ENCODE measurements around the gene APBA2. TPM values are rescaled to one million over a fixed set of nuclear protein-coding genes. Genes with fewer than 3 reads are reported as not detected.

Gene APBA2
- total and polyA plus RNA-seq, 7 donors, result 0.46 to 10.7 (median 1.5) TPM

DNA sequence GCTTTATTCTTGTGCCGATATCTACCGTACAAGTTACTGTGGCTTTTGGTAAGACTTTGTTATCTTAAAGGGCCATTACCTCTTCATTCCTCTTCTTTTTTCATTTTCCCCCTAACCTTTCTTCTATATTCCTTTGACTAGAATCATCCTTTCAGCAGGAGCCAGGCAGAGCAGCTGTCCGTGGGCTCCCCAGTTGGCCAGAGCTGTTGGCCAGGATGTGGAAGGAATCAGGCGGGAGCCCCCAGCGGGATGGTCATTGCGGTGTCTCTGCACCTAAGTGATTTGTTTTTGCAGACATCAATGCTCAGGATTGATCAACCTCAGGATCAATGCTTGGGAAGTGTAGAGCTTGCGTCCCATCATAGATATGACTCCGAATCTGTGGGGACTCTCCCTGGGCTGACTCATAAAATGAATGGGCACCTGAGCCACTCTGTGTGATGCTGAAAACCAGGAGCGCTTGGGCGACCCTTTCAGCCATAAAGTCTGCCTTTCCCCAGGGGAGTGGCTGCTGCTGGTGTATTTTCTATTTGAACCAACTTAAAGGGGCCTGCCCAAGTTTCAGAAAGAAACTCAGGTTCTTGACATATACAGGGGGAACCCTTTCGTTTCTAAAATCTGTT is 21.7 kb downstream of the APBA2 start:
- H3K36me3 ChIP-seq, result no peaks in the 10 kb centered on the region
- H3K4me3 ChIP-seq, result no peak overlapping the region
- H3K4me1 ChIP-seq, result no peaks in the 10 kb centered on the region
- intact Hi-C loops (cut with DNase I), result no loop called here
- H3K27ac ChIP-seq, result no peak overlapping the region
- WGBS, 2 donors, result 85 to 89% methylated on average over 11 of the region's 11 CpGs
- no peak for DNase-seq
- no peaks in the 10 kb centered on the region for H3K27me3 ChIP-seq
- no peaks in the 10 kb centered on the region for H3K9me3 ChIP-seq
- TF ChIP-seq POLR2AphosphoS5 (IDR thresholded peaks at IDR 0.05), result no peak
- no peak for TF ChIP-seq POLR2A (IDR thresholded peaks at IDR 0.05)
- TF ChIP-seq, protein P1, sequence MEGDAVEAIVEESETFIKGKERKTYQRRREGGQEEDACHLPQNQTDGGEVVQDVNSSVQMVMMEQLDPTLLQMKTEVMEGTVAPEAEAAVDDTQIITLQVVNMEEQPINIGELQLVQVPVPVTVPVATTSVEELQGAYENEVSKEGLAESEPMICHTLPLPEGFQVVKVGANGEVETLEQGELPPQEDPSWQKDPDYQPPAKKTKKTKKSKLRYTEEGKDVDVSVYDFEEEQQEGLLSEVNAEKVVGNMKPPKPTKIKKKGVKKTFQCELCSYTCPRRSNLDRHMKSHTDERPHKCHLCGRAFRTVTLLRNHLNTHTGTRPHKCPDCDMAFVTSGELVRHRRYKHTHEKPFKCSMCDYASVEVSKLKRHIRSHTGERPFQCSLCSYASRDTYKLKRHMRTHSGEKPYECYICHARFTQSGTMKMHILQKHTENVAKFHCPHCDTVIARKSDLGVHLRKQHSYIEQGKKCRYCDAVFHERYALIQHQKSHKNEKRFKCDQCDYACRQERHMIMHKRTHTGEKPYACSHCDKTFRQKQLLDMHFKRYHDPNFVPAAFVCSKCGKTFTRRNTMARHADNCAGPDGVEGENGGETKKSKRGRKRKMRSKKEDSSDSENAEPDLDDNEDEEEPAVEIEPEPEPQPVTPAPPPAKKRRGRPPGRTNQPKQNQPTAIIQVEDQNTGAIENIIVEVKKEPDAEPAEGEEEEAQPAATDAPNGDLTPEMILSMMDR (IDR thresholded peaks at IDR 0.05), result no peak

DNA sequence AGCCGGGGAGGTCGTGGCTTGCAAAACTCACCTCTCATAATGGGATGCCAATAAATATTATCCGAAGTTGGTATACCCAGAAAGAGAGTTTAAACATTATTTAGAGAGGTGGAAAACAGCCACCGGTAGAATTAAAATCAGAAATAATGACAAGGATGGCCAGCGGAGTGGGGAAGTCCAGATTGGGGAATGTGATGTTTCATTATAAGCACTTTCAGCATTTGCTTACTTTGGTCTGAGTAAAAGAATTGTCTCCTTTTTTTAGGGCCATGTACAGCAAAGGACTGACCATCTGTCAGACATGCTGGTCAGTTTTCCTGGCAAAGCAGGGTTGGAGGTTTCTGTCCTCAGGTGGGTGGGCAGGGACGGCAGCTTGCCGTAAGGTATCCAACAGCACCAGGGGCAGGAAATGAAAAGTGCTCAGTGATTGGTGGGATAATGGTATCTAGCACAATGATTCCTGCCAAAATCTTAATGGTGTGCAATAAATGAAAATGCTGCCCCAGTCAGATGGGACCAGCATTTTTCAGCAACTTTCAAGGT is 24.3 kb downstream of the APBA2 start:
- H3K4me3 ChIP-seq, result no peak overlapping the region
- H3K4me1 ChIP-seq, result no peaks in the 10 kb centered on the region
- H3K9me3 ChIP-seq, result no peaks in the 10 kb centered on the region
- H3K27ac ChIP-seq, result no peak overlapping the region
- intact Hi-C loops (cut with DNase I), result no loop called here
- WGBS, 2 donors, result 82 to 90% methylated on average over 7 of the region's 7 CpGs
- TF ChIP-seq POLR2A (IDR thresholded peaks at IDR 0.05) (no peak), EP300 (IDR thresholded peaks at IDR 0.05) (no peak), POLR2AphosphoS5 (IDR thresholded peaks at IDR 0.05) (no peak)
- TF ChIP-seq, protein P1 (IDR thresholded peaks at IDR 0.05), result no peak
- DNase-seq, result no peak
- no peaks in the 10 kb centered on the region for H3K36me3 ChIP-seq
- no peaks in the 10 kb centered on the region for H3K27me3 ChIP-seq

DNA sequence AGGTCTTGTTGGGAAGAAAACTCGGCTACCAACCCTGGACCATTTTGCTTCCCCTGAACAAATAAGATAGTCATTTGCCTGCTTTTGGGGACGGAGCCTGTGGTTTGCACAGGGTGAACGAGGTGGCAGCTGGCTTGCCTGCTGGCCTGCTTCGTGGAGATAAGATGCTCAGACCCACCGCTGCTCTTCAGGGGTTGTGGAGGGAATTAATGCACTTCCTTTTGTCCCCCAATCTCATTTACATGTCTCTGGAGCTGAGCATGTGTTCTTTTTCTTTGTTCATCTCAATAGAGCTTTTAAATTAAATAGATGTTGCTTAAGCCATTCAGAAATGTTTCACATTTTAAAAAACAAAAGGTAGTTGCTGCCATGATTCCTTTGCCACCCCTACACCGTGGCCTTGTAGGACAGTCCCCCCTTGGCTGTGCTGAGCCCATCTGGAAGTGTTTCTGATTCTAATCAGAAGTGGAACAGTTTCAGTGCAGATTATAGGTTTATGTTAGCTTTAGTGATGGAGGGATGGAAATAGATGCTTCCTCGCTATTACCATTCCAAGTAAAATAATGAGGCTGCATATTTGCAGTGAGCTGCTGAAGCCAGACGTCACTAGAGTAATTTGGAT is 25.6 kb downstream of the APBA2 start:
- Histone ChIP-seq H3K27ac (no peak overlapping the region), H3K36me3 (no peaks in the 10 kb centered on the region), H3K4me3 (no peak overlapping the region), H3K9me3 (no peaks in the 10 kb centered on the region), H3K4me1 (no peaks in the 10 kb centered on the region), H3K27me3 (no peaks in the 10 kb centered on the region)
- 45 to 52% methylated on average over 8 of the region's 8 CpGs for WGBS, 2 donors
- peak; percentile 39 for DNase-seq
- intact Hi-C loops (cut with DNase I), result no loop called here
- no peak for TF ChIP-seq EP300 (IDR thresholded peaks at IDR 0.05)
- no peak for TF ChIP-seq POLR2AphosphoS5 (IDR thresholded peaks at IDR 0.05)
- TF ChIP-seq, protein P1 (IDR thresholded peaks at IDR 0.05), result no peak
- no peak for TF ChIP-seq POLR2A (IDR thresholded peaks at IDR 0.05)

DNA sequence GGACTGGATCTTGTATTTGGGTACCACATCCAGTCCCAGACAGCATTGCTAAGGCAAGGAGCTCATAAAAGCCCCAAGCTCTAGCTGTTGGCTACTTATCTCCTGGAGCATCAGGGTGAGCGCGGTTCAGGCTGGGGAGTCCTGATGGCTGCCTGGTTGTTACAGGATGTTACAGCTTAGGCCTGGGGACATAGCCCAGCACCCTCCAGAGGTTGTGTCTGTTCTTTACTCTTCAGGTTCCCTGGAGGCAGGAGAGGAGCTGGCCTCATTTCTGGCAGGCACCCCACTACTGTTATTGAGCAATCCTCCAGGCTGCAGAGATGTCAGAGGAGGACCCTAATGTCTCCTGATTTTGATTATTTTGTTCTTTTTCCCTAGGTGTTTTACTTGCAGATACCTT is 26.6 kb downstream of the APBA2 start:
- no peak for TF ChIP-seq EP300 (IDR thresholded peaks at IDR 0.05)
- no peak for TF ChIP-seq POLR2AphosphoS5 (IDR thresholded peaks at IDR 0.05)
- TF ChIP-seq POLR2A (IDR thresholded peaks at IDR 0.05), result no peak
- TF ChIP-seq, protein P1 (IDR thresholded peaks at IDR 0.05), result no peak
- H3K27me3 ChIP-seq, result peaks cover 0 to under 1% (median 0%) of the 10 kb centered on the region in 3 donors
- no peaks in the 10 kb centered on the region for H3K36me3 ChIP-seq
- no peak overlapping the region for H3K4me3 ChIP-seq
- no peak overlapping the region for H3K27ac ChIP-seq
- H3K9me3 ChIP-seq, result no peaks in the 10 kb centered on the region
- H3K4me1 ChIP-seq, result no peaks in the 10 kb centered on the region
- 85 to 92% methylated on average over 2 of the region's 2 CpGs for WGBS, 2 donors
- intact Hi-C loops (cut with DNase I), result no loop called here
- DNase-seq, result peak; percentile 18

Measured in sigmoid colon (tissue), 7 donors.